PFSK-1 (cell line): ENCODE results near the gene C10orf143.

Experiments used
- POLR2AphosphoS5 ChIP-seq: IDR thresholded peaks from 2 replicates; pipeline ENCODE4 v1.6.1; 2012; ENCODE audit warnings: low read depth, mild to moderate bottlenecking, control low read depth, low read length, moderate library complexity
- SIN3A ChIP-seq: IDR thresholded peaks from 2 replicates; pipeline ENCODE4 v1.6.1; 2012; ENCODE audit warnings: mild to moderate bottlenecking, low read length, moderate library complexity, borderline replicate concordance; ENCODE audit not compliant: insufficient read depth

DNA sequence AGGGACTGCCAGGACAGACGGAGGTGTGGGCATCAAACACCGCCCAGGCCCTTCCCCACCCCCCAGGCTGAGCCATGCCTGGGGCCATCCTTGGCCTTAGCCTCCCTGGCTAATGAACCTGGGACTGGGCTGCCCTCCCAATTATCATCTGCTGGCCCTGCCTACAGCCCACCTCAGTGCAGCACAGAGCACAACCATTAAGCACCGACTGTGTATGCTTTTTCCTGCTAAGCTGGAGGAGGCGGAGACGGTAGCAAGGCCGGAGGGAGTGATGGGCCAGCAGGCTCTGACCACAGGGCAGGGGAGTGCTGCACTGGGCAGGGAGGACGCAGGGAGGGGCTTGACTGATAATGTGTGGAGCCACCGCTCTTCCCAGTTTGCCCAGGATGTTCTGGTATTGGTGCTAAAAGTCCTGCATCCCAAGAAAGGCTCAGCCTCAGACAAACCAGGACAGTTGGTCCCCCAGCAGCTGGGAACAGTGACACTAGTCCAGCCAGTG, 72.0 kb downstream of the C10orf143 start:
- TF ChIP-seq SIN3A (no peak), POLR2AphosphoS5 (no peak)
